ENCODE results near the gene RASSF8.

The RASSF8 gene

GRCh38 chr12:26108915-26109314, 150.4 kb downstream of the RASSF8 start:
- DNase-seq (ENCODE audit: low read depth in 2 of 2) = no peak

- DNase-seq (ENCODE audit: low read depth in 2 of 2) = no peak
Observed at GRCh38 chr12:26109343-26109881, 150.9 kb downstream of the RASSF8 start.

GRCh38 chr12:26112232-26112631, 153.8 kb downstream of the RASSF8 start:
- DNase-seq (ENCODE audit: low read depth in 2 of 2) = no peak

GRCh38 chr12:26112703-26113147, 154.2 kb downstream of the RASSF8 start:
- DNase-seq (ENCODE audit: low read depth in 2 of 2) = no peak

GRCh38 chr12:26113181-26113654, 154.7 kb downstream of the RASSF8 start:
- DNase-seq (ENCODE audit: low read depth in 2 of 2) = no peak

- peak; percentile 60 to 70 for DNase-seq (ENCODE audit: low read depth in 2 of 2)
Observed at GRCh38 chr12:26113853-26114719, 155.6 kb downstream of the RASSF8 start.

- no peak for DNase-seq (ENCODE audit: low read depth in 2 of 2)
Observed at GRCh38 chr12:26114720-26115401, 156.4 kb downstream of the RASSF8 start.

GRCh38 chr12:26116829-26117715, 158.6 kb downstream of the RASSF8 start:
- DNase-seq (ENCODE audit: low read depth in 2 of 2) = no peak

DNA sequence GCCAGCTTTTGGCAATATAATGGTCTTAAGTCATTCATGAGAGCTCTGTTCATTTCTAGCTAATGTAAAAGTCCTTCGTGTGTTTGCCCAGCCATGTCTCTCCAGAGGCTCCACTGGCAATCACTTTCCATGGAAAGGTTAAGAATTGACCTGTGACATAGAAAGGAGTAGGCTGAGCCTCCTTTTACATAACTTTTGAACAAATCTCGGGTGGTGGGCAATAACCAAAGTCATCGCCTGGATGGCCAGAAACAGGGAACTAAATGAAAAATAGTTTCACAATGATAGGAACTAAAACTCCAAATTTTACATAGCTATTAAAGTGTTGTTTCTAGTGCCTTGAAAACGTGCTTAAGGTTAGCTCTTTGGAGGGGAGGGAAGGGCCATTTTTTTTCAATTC, 159.8 kb downstream of the RASSF8 start:
- DNase-seq (ENCODE audit: low read depth in 2 of 2) = no peak

- DNase-seq (ENCODE audit: low read depth in 2 of 2) = no peak
Observed at GRCh38 chr12:26119391-26119989, 161.0 kb downstream of the RASSF8 start.

DNA sequence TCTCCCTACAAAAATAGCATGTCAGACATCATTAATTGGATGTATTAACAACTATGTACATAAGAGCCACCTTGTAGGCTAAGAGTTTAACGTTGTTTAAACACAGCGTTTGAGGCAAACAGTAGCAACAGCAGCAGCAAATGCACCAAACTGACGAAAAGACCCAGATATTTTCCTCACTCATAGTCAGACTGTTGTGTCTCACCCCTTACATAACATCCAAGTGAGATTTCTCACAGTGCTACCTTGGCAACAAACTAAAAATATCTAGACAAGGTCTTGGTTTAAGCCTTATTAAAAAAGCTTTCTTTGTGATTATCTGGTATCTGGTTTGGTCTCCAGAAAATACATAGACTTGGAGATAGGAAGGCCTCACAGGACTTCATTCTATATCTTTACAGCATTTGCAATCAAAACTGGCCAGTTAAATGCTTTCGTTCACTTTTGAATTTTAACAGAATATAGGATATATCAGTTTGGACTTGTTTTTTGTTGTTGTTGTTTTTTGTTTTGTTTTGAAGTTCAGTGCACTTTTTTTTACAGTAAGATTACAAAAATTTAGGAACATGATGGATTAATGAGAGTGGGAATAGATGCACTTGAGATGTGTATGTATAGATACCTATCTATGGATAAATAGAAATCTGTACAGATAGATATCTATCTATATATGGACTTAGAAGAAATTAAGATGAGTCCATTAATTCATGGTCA, 162.2 kb downstream of the RASSF8 start:
- no peak for DNase-seq (ENCODE audit: low read depth in 2 of 2)

- no peak for DNase-seq (ENCODE audit: low read depth in 2 of 2)
Observed at GRCh38 chr12:26121323-26122060, 163.0 kb downstream of the RASSF8 start.

GRCh38 chr12:26122061-26122680, 163.7 kb downstream of the RASSF8 start:
- peak in 1 of 2 donors; percentile 21 for DNase-seq (ENCODE audit: low read depth in 2 of 2)

GRCh38 chr12:26122681-26123481, 164.4 kb downstream of the RASSF8 start:
- no peak for DNase-seq (ENCODE audit: low read depth in 2 of 2)

DNA sequence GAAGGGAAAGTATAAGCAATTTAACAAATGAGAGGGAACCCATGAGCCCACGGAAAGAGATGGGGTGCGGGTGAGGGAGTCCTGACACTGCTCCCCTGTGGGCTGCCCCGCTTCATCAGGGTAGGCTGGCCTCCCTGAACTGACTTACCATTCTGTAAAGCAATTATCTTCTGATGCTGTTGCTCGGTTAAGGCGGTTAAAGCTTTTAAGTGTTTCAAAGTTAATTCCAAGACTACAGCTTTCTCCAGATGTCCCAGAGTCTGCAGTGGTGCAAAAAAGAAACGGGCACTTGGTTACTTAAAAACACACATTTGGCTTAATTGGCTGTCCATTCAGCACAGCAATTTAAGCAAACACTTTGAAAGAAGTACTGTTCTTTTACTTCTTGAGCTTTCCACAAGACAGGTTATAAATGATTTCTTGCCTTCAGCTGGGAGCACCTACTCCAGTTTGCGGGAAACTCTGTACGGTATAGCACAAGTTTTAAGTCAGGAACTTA, 165.0 kb downstream of the RASSF8 start:
- DNase-seq (ENCODE audit: low read depth in 2 of 2) = no peak

GRCh38 chr12:26124446-26125399, 166.2 kb downstream of the RASSF8 start, which contains the start of gene BHLHE41:
TSS of gene BHLHE41 (minus strand) at chr12:26125037. CDS start at chr12:26124779, 258 bp downstream.
- DNase-seq (ENCODE audit: low read depth in 2 of 2) = no peak

Measured in stimulated activated CD8-positive, alpha-beta memory T cell treated with anti-CD3 and anti-CD28 coated beads, Interleukin-7, amount 100 ng/mL, for 4 hours (primary cell).